Embryonic facial prominence (tissue), 1 donor: ENCODE results near the gene ARFGAP3.
"Not testable (repeated sequence)": the region's sequence is repeated elsewhere in the genome, so short reads cannot be mapped to it uniquely, and the experiment has no call there.

Experiments used
- DNase-seq: peaks from one replicate; pipeline ENCODE4 v3.0.0-alpha.2; 2016; ENCODE audit errors: extremely low spot score

Gene ARFGAP3

GRCh38 chr22:42769238-42769573 lies 87.9 kb downstream of the ARFGAP3 start:
- DNase-seq = no peak

- no peak for DNase-seq
These were observed 88.6 kb downstream of the ARFGAP3 start for GRCh38 chr22:42768385-42769035.

GRCh38 chr22:42766860-42767259 lies 90.2 kb downstream of the ARFGAP3 start:
- no peak for DNase-seq

- no peak for DNase-seq
These were observed 92.1 kb downstream of the ARFGAP3 start for GRCh38 chr22:42764895-42765363.

- no peak for DNase-seq
These were observed 93.0 kb downstream of the ARFGAP3 start for GRCh38 chr22:42763965-42764480.

GRCh38 chr22:42760806-42761565 lies 96.1 kb downstream of the ARFGAP3 start:
- DNase-seq = no peak

GRCh38 chr22:42758931-42759629 lies 98.0 kb downstream of the ARFGAP3 start:
- no peak for DNase-seq

- not testable (repeated sequence) for DNase-seq
These were observed 101.5 kb downstream of the ARFGAP3 start for GRCh38 chr22:42755553-42755952.

GRCh38 chr22:42755121-42755520 lies 102.0 kb downstream of the ARFGAP3 start:
- not testable (repeated sequence) for DNase-seq

GRCh38 chr22:42754658-42755057 lies 102.4 kb downstream of the ARFGAP3 start:
- DNase-seq = no peak

- no peak for DNase-seq
These were observed 104.2 kb downstream of the ARFGAP3 start for GRCh38 chr22:42752912-42753311.

GRCh38 chr22:42752230-42752746 lies 104.8 kb downstream of the ARFGAP3 start:
- no peak for DNase-seq

GRCh38 chr22:42750421-42750820 lies 106.7 kb downstream of the ARFGAP3 start:
- not testable (repeated sequence) for DNase-seq

- DNase-seq = no peak
These were observed 109.2 kb downstream of the ARFGAP3 start for GRCh38 chr22:42747701-42748513.
